ENCODE data around the gene RUVBL1.
"Not testable (repeated sequence)": the region's sequence is repeated elsewhere in the genome, so short reads cannot be mapped to it uniquely, and the experiment has no call there.

DNA sequence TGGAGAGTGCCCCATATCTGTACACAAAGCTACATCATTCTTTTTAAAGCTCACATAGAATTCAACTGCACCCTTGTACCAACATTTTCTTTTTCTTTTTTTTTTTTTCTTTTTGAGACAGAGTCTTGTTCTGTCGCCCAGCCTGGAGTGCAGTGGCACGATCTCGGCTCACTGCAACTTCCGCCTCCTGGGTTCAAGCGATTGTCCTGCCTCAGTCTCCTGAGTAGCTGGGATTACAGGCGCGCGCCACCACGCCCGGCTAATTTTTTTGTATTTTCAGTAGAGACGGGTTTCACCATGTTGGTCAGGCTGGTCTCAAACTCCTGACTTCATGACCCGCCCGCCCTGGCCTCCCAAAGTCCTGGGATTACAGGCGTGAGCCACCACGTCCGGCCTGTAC, 30.7 kb upstream of the RUVBL1 start:
- TF ChIP-seq, protein P1, sequence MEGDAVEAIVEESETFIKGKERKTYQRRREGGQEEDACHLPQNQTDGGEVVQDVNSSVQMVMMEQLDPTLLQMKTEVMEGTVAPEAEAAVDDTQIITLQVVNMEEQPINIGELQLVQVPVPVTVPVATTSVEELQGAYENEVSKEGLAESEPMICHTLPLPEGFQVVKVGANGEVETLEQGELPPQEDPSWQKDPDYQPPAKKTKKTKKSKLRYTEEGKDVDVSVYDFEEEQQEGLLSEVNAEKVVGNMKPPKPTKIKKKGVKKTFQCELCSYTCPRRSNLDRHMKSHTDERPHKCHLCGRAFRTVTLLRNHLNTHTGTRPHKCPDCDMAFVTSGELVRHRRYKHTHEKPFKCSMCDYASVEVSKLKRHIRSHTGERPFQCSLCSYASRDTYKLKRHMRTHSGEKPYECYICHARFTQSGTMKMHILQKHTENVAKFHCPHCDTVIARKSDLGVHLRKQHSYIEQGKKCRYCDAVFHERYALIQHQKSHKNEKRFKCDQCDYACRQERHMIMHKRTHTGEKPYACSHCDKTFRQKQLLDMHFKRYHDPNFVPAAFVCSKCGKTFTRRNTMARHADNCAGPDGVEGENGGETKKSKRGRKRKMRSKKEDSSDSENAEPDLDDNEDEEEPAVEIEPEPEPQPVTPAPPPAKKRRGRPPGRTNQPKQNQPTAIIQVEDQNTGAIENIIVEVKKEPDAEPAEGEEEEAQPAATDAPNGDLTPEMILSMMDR (IDR thresholded peaks at IDR 0.05) = not testable (repeated sequence)
- TF ChIP-seq POLR2A (IDR thresholded peaks at IDR 0.05) = not testable (repeated sequence)
